ENCODE measurements around the gene ZYG11B.
"Not testable (repeated sequence)": the region's sequence is repeated elsewhere in the genome, so short reads cannot be mapped to it uniquely, and the experiment has no call there.

The ZYG11B gene

DNA sequence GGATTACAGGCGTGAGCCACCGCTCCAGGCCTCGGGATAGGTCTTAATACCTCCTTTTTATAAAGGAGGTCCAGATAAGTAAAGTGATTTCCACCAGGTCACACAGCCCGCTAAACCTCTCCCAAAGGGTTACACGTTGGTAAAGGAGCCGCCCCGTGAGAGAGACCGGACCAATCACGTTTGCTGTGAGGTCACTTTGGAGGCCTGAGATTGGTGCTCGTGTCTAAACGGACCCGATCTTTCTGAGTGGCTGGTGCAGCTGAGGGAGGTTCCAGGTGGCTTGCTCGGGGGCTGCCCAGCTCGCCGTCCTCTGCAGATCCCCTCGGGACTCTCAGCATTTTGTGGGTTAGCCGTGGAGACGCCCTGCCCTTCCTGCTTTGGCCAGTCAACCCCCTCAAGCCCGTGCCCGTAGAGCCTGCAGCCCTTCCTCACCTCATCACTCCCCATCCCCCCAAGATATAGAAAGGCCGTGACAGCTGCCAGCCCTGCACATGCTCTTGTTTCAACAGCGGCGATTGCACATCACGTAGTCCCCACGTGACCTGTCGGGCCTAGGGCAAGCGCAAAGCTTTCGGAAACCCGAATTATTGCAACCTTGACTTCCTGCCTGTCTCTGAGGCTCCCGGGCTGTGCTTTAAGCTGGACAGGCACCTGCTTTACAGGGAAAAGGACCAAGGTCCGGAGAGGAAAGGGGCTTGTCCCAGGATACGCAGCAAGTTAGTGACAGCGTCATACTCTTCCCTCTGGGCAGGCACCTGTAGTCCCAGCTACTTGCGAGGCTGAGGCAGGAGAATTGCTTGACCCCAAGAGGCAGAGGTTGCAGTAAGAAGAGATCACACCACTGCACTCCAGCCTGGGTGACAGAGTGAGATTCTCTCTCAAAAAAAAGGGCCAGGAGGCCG is 23.1 kb upstream of the ZYG11B start:
- in situ Hi-C loops (cut with MboI; ENCODE audit: low pct_unique_long_range_greater_than_20kb, low sequenced_read_pairs) = loop anchor here (25.0 kb wide), 1 partner anchor 484 kb away; the partner anchor contains the start of gene CPT2
- DNase-seq = no peak

DNA sequence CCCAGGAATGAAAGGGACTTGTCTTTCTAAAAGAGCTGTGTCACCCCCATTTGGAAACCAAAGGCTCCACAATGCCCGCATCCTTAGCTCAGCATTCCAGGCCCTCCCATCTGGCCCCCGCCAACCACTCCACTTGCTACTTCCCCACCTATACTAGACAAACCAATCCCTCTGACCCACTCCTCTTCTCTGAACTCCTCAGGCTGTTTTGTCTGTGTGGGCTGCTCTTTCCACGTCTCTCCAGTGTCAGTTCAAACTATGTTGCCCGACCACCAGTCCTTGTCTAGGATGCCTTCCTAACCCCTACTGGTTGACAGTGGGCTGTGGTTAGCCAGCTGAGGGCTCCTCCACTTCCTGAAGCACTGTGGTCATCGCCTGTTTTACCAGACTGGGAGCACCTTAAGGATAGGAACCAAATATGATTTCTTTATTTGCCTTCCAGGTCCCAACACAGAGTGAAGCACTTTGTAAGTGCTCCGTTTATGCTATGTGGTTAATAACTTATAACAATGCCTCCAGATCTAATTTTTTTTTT is 20.1 kb upstream of the ZYG11B start:
- peak; percentile 61 for DNase-seq
- in situ Hi-C loops (cut with MboI; ENCODE audit: low pct_unique_long_range_greater_than_20kb, low sequenced_read_pairs) = loop anchor here (25.0 kb wide), 1 partner anchor 481 kb away; the partner anchor contains the start of gene CPT2

DNA sequence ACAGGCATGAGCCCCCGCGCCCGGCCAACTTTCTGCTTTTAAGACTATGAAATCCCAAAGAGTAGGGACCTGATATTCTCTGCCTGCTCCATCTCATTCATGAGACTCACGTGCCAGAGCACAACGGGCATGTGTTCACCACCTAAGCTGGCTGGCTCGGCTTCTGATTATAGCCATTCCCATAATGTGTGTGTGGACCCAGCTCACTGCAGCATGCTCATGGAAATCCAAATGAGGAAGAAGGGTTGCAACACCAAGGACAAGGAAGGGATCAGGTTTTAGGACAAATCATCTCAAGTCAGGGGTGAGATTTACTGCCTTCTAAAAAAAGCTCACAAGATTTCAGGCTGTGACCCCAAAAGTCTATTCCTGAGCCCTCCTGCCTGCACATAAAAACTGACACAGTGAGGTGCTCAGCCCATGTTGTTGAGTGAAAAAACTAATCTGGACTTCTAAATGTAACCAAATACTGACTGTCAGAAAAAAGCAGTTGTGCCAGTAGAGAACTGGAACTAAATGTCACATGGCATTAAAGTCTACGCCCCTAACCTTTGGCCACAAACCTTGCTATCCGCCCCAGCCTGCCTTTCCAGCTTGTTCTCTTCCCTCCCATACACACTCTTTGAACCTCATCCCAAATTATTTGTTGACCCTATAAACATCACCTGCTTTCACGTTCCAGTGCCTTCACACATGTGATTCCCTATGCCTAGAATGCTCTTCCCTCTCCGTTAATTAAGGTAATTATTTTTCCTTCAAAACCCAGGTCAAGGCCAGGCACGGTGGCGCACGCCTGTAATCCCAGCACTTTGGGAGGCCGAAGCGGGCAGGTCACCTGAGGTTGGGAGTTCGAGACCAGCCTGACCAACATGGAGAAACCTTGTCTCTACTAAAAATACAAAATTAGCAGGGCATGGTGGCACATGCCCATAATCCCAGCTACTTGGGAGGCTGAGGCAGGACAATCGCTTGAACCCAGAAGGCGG is 19.0 kb upstream of the ZYG11B start:
- DNase-seq = peak; percentile 43
- in situ Hi-C loops (cut with MboI; ENCODE audit: low pct_unique_long_range_greater_than_20kb, low sequenced_read_pairs) = loop anchor here (25.0 kb wide), 1 partner anchor 480 kb away; the partner anchor contains the start of gene CPT2

- in situ Hi-C loops (cut with MboI; ENCODE audit: low pct_unique_long_range_greater_than_20kb, low sequenced_read_pairs) = loop anchor here (25.0 kb wide), 1 partner anchor 479 kb away; the partner anchor contains the start of gene CPT2
- DNase-seq = no peak
Measured at GRCh38 chr1:52707927-52708655, 18.2 kb upstream of the ZYG11B start.

DNA sequence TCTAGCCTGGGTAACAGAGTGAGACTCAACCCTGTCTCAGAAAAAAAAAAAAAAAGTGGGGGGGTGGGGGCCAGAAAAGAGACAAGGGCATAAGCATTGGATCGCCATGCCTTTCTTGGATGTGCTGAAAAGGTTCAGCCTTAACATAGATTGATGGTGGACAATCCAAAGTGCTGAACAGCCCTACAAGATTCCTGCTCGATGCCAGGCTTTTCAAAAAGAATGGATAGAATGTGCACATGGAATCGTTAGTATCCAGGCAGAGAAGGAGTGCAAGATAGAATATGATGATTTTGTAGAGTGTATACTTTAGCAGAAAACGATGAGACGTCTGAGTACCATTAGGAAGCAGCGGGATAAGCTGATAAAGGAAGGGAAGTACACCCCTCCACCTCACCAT is 17.2 kb upstream of the ZYG11B start:
- DNase-seq = no peak
- in situ Hi-C loops (cut with MboI; ENCODE audit: low pct_unique_long_range_greater_than_20kb, low sequenced_read_pairs) = loop anchor here (25.0 kb wide), 1 partner anchor 478 kb away; the partner anchor contains the start of gene CPT2

DNA sequence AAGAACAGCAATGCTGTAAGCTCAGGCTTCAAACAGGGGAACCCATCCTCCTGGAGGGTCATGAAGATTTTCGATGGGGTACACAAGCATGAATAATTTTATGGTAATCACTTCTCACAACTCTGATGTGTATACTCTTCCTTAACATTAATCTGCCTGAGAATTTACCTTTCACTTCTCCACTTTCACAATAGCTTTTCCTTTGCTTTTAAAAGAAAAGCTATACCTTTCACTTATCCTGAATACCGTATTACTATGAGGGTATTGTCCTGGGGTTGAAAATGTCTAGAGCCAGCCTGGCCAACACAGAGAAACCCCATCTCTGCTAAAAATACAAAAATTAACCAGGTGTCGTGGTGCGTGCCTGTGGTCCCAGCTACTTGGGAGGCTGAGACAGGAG is 12.7 kb upstream of the ZYG11B start:
- DNase-seq = no peak
- in situ Hi-C loops (cut with MboI; ENCODE audit: low pct_unique_long_range_greater_than_20kb, low sequenced_read_pairs) = loop anchor here (25.0 kb wide), 1 partner anchor 474 kb away; the partner anchor contains the start of gene CPT2

- not testable (repeated sequence) for DNase-seq
- in situ Hi-C loops (cut with MboI; ENCODE audit: low pct_unique_long_range_greater_than_20kb, low sequenced_read_pairs) = loop anchor here (25.0 kb wide), 1 partner anchor 472 kb away; the partner anchor contains the start of gene CPT2
Measured at GRCh38 chr1:52715296-52715695, 11.0 kb upstream of the ZYG11B start.

GRCh38 chr1:52723260-52723659 is 3.0 kb upstream of the ZYG11B start:
- in situ Hi-C loops (cut with MboI; ENCODE audit: low pct_unique_long_range_greater_than_20kb, low sequenced_read_pairs) = loop anchor here (25.0 kb wide), 1 partner anchor 464 kb away; the partner anchor contains the start of gene CPT2
- DNase-seq = no peak

DNA sequence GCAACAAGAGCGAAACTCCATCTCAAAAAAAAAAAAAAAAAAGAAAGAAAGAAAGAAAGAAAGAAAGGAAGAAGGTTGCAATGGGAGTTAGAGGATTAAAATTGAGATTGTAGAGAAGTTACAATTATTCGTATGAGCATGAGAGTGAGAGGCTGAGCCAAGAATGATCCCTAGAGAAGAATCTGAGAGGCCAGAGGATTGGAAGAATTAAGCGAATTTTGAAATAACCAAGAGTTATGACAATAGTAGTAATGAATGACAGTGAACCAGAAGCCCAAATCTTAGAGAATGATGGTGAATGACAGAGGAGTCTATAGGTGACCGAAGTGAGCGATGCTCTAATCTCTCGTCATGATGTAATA is 369 bp upstream of the ZYG11B start:
- no peak for DNase-seq
- in situ Hi-C loops (cut with MboI; ENCODE audit: low pct_unique_long_range_greater_than_20kb, low sequenced_read_pairs) = no loop called here

DNA sequence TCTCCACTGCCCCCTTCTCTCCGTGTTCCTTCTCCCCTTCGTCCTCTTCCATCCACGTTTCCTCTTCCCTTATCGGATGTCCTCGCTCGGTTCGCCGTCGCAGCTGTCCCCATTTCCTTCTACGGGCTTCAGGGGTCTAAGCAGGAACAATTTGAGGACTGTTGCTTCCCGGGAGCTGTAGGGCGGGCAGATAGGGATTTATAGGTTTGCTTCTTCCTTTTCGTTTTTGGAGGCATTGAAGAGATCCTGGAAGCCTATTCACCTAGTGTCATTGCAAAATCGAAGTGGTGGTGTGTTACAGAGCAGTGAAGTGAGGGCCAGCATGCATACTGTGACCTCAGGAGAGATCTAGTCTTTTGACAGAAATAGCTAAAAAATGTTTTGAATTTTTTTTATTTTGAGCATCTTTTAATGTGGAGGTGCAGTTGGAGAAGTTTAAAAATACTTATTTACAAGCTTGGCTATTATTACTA is 897 bp downstream of the ZYG11B start:
- in situ Hi-C loops (cut with MboI; ENCODE audit: low pct_unique_long_range_greater_than_20kb, low sequenced_read_pairs) = no loop called here
- DNase-seq = peak; percentile 48

DNA sequence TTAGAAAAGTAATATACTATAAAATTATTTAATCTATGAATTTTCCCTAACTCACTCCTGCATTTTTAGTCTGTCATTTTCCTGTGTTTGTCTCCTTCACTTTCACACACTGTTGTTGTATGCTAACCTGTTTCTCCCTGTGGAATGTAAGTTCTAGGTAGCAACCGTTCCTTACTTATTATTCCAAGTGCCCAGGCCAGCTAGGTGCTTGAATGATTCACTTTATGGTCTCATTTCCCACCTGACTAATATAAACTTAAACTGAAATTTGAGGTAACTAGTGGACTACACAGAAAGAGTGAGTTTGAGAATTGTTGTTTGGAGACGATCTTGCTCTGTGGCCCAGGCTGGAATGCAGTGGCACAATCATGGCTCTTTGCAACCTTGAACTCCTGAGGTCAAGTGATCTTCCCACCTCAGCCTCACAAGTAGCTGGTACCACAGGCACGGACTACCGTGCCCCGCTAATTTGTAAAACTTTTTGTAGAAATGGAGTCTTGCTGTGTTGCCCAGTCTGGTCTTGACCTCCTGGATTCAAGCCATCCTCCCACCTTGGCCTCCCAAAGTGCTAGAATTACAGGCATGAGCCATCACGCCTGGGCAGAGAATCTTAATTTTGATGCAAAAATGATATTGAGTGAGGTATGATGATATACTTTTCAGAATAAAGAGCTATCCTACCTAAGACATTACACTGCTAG is 1.9 kb downstream of the ZYG11B start:
- no peak for DNase-seq
- in situ Hi-C loops (cut with MboI; ENCODE audit: low pct_unique_long_range_greater_than_20kb, low sequenced_read_pairs) = no loop called here

GRCh38 chr1:52733368-52733767 is 7.1 kb downstream of the ZYG11B start:
- in situ Hi-C loops (cut with MboI; ENCODE audit: low pct_unique_long_range_greater_than_20kb, low sequenced_read_pairs) = no loop called here
- DNase-seq = no peak

DNA sequence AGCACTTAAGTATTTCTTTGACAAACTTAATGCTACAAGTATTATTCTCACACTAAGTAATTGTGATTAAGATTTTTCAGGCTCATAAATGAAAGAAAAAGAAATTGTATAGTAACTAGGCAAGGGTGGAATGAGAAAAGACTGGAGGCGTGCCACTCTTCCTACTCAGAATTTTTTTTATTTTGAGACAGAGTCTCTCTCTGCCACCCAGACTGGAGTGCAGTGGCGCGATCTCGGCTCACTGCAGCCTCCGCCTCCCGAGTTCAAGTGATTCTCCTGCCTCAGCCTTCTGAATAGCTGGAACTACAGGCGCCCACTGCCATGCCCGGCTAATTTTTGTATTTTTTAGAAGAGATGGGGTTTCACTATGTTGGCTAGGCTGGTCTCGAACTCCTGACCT is 9.1 kb downstream of the ZYG11B start:
- in situ Hi-C loops (cut with MboI; ENCODE audit: low pct_unique_long_range_greater_than_20kb, low sequenced_read_pairs) = not testable (repeated sequence)

GRCh38 chr1:52738148-52738547 is 11.9 kb downstream of the ZYG11B start:
- no peak for DNase-seq
- in situ Hi-C loops (cut with MboI; ENCODE audit: low pct_unique_long_range_greater_than_20kb, low sequenced_read_pairs) = no loop called here

More for the DNA sequence above, 9.1 kb downstream of the ZYG11B start:
- not testable (repeated sequence) for DNase-seq

DNA sequence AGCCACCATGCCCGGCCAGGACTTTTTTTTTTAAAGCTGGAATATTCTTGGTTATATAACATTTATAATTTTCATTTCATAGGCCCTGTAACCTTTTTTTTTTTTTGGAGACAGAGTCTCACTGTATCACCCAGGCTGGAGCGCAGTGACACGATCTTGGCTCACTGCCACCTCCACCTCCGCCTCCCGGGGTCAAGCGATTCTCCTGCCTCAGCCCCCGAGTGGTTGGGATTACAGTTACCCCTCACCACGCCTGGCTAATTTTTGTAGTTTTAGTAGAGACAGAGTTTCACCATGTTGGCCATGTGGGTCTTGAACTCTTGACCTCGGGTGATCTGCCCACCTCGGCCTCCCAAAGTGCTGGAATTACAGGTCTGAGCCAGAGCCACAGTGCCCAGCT is 12.6 kb downstream of the ZYG11B start:
- DNase-seq = no peak
- in situ Hi-C loops (cut with MboI; ENCODE audit: low pct_unique_long_range_greater_than_20kb, low sequenced_read_pairs) = no loop called here

DNA sequence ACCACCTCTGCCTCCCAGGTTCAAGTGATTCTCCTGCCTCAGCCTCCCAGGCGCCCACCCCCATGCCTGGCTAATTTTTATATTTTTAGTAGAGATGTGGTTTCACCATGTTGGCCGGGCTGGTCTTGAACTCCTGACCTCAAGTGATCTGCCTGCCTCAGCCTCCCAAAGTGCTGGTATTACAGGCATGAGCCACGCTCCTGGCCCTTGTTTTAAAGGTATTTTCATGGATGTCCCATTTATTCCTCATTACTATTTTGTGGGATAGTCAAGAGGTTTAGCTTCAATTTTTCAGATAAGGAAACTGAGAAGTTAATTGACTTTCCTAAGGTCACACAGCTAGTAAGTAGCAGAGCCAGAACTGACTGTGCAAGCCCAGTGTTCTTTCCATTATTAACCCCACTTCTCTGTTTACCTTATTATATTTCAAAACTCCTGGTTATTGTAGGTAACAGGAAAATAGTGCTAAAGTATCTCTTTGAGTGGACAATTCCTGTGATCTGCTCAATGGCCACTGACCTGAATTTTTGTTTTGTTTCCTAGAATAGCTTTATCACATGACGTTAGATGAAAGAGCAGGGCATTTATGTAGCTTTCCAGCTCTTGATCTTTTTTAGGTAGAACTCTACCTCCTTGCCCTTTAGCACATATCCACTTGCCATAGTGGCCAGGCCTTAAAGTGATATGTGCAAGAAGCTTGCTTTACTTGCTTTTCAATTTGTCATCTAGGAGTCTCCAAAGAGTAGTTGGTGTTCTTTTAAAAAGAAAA is 13.6 kb downstream of the ZYG11B start:
- in situ Hi-C loops (cut with MboI; ENCODE audit: low pct_unique_long_range_greater_than_20kb, low sequenced_read_pairs) = no loop called here

GRCh38 chr1:52741259-52741658 is 15.0 kb downstream of the ZYG11B start:
- in situ Hi-C loops (cut with MboI; ENCODE audit: low pct_unique_long_range_greater_than_20kb, low sequenced_read_pairs) = no loop called here
- no peak for DNase-seq

More for the DNA sequence above, 13.6 kb downstream of the ZYG11B start:
- no peak for DNase-seq

Measured in KBM-7 (cell line).